Upper lobe of left lung (tissue), 6 donors: ENCODE measurements around the gene ST3GAL4. TPM values are rescaled to one million over a fixed set of nuclear protein-coding genes. Genes with fewer than 3 reads are reported as not detected.

Source experiments
- ATAC-seq, 2 donors: fragments of 200-7000 bp; cut with Tn5 transposase; one replicate each; pipeline ENCODE4 v1.9.1; 2022; ENCODE audit warnings: mild to moderate bottlenecking in 2 of 2, moderate library complexity in 2 of 2; ENCODE audit not compliant: low FRiP score in 2 of 2
- DNase-seq, 2 donors: peaks; one replicate each; pipeline ENCODE4 v3.0.0-alpha.2; 2019 to 2020
- H3K27ac ChIP-seq, 4 donors: fragments of 200-600 bp; sonication (generic); one replicate each; pipeline ENCODE4 v1.5.1; 2016 to 2019
- H3K27me3 ChIP-seq, 4 donors: fragments of 200-600 bp; sonication (generic); one replicate each; pipeline ENCODE4 v1.5.1; 2017 to 2019
- H3K36me3 ChIP-seq, 4 donors: fragments of 200-600 bp; sonication (generic); one replicate each; pipeline ENCODE4 v1.5.1; 2016 to 2019
- H3K4me1 ChIP-seq, 4 donors: fragments of 200-600 bp; sonication (generic); one replicate each; pipeline ENCODE4 v1.5.1; 2018 to 2019
- H3K4me3 ChIP-seq, 4 donors: fragments of 200-600 bp; sonication (generic); one replicate each; pipeline ENCODE4 v1.5.1; 2017 to 2019; ENCODE audit warnings: mild to moderate bottlenecking in 2 of 4, moderate library complexity in 1 of 4
- H3K9me3 ChIP-seq, 4 donors: fragments of 200-600 bp; sonication (generic); one replicate each; pipeline ENCODE4 v1.5.1; 2018 to 2019
- EP300 ChIP-seq, 4 donors: sonication (generic); formaldehyde crosslinking; IDR thresholded peaks; one replicate each; pipeline ENCODE4 v1.5.1; 2017; ENCODE audit warnings: antibody characterized with exemption in 4 of 4, control low read depth in 2 of 4
- POLR2A ChIP-seq, 4 donors: fragments of 450-650 bp; IDR thresholded peaks; one replicate each; pipeline ENCODE4 v1.5.1; 2016 to 2017; ENCODE audit warnings: antibody characterized with exemption in 4 of 4, mild to moderate bottlenecking in 2 of 4
- POLR2AphosphoS5 ChIP-seq, 2 donors: sonication (generic); formaldehyde crosslinking; IDR thresholded peaks; one replicate each; pipeline ENCODE4 v1.5.1; 2017; ENCODE audit warnings: antibody characterized with exemption in 2 of 2
- WGBS, 2 donors: methylation state at CpG; one replicate each; pipeline ENCODE4 v1.1.5; 2017 to 2018; 5-methylcytosine and 5-hydroxymethylcytosine counted together
- total RNA-seq, 6 donors: library from RNA; depleted of rRNA in 4 of 6; stranded (reverse); fragments of >200 nt in 4 of 6; gene quantifications; one replicate each; pipeline versions ENCODE4 v1.1.0 to v1.2.1, GENCODE V29; 2016 to 2021
- TF ChIP-seq, protein P1 (sequence below), 6 experiments: fragments of 450-650 bp in 4 of 6; fragments of 200-600 bp in 2 of 6; sonication (generic) in 2 of 6; IDR thresholded peaks; one replicate each; pipeline ENCODE4 v1.5.1; 2016 to 2019; ENCODE audit warnings: antibody characterized with exemption in 6 of 6
- donor health status: DM: no; HTN: no; CAD: no; lungs with moderate emphysema.
- donor health status: DM: no; HTN: yes; CAD: no; lungs with severe emphysema.

Gene ST3GAL4
- total RNA-seq, 6 donors from 2014 or later = 20.6 to 47.9 (median 34.0) TPM

DNA sequence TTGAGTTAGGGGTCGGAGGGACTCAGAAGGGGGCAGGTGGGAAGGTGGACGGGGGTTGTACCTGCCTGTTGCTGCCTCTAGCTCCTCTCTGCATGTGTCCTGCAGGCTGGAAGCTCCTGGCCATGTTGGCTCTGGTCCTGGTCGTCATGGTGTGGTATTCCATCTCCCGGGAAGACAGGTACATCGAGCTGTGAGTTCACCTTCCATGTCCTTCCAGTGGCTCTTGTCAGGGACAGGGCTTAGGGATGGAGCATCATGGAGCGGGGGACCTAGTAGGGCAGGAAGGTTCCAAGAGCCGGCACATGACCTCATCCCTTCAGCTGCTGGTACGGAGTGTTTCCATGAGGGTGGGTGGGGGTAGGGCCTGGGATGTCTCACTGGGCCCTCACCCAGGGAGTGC lies 50.9 kb downstream of the ST3GAL4 start:
- no peak for DNase-seq
- TF ChIP-seq POLR2A (IDR thresholded peaks at IDR 0.05) (no peak), POLR2AphosphoS5 (IDR thresholded peaks at IDR 0.05) (no peak), EP300 (IDR thresholded peaks at IDR 0.05) (no peak)
- TF ChIP-seq, protein P1, sequence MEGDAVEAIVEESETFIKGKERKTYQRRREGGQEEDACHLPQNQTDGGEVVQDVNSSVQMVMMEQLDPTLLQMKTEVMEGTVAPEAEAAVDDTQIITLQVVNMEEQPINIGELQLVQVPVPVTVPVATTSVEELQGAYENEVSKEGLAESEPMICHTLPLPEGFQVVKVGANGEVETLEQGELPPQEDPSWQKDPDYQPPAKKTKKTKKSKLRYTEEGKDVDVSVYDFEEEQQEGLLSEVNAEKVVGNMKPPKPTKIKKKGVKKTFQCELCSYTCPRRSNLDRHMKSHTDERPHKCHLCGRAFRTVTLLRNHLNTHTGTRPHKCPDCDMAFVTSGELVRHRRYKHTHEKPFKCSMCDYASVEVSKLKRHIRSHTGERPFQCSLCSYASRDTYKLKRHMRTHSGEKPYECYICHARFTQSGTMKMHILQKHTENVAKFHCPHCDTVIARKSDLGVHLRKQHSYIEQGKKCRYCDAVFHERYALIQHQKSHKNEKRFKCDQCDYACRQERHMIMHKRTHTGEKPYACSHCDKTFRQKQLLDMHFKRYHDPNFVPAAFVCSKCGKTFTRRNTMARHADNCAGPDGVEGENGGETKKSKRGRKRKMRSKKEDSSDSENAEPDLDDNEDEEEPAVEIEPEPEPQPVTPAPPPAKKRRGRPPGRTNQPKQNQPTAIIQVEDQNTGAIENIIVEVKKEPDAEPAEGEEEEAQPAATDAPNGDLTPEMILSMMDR (IDR thresholded peaks at IDR 0.05) = no peak
- Histone ChIP-seq H3K9me3 (no peaks in the 10 kb centered on the region), H3K27ac (peak overlapping the region in 2 of 4 donors; percentile 46 to 48), H3K27me3 (no peaks in the 10 kb centered on the region), H3K4me1 (peaks cover 8 to 14% (median 13%) of the 10 kb centered on the region in 4 donors), H3K36me3 (peaks cover 0 to 24% (median 9%) of the 10 kb centered on the region in 4 donors), H3K4me3 (no peak overlapping the region)
- no peak for ATAC-seq
- 80 to 97% methylated on average over 1 to 7 of the region's 8 CpGs for WGBS, 2 donors

DNA sequence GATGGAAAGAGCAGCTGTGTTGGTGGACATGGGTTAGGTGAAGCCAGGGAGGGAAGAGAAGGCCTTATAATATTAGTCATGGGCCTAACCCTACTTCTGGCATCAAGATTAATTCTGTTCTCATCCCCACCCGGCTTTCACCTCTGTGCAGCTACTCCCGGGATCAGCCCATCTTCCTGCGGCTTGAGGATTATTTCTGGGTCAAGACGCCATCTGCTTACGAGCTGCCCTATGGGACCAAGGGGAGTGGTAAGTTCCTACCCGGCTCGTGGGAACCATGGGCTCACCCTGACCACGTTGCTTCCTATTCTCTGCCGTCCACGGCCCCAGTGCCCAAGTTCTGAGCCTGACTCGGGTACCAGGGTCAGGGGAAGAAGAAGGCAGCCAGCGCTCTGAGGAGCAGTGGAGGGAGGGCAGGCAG lies 51.6 kb downstream of the ST3GAL4 start:
- Histone ChIP-seq H3K4me1 (peaks cover 8 to 14% (median 13%) of the 10 kb centered on the region in 4 donors), H3K27me3 (no peaks in the 10 kb centered on the region), H3K4me3 (no peak overlapping the region), H3K36me3 (peaks cover 0 to 24% (median 9%) of the 10 kb centered on the region in 4 donors), H3K27ac (peak overlapping the region in 1 of 4 donors; percentile 24), H3K9me3 (no peaks in the 10 kb centered on the region)
- ATAC-seq (no peak), DNase-seq (no peak)
- WGBS, 2 donors = 77 to 89% methylated on average over 8 to 12 of the region's 12 CpGs
- TF ChIP-seq POLR2A (IDR thresholded peaks at IDR 0.05) (no peak), EP300 (IDR thresholded peaks at IDR 0.05) (no peak), POLR2AphosphoS5 (IDR thresholded peaks at IDR 0.05) (no peak)
- TF ChIP-seq, protein P1 (IDR thresholded peaks at IDR 0.05) = no peak

DNA sequence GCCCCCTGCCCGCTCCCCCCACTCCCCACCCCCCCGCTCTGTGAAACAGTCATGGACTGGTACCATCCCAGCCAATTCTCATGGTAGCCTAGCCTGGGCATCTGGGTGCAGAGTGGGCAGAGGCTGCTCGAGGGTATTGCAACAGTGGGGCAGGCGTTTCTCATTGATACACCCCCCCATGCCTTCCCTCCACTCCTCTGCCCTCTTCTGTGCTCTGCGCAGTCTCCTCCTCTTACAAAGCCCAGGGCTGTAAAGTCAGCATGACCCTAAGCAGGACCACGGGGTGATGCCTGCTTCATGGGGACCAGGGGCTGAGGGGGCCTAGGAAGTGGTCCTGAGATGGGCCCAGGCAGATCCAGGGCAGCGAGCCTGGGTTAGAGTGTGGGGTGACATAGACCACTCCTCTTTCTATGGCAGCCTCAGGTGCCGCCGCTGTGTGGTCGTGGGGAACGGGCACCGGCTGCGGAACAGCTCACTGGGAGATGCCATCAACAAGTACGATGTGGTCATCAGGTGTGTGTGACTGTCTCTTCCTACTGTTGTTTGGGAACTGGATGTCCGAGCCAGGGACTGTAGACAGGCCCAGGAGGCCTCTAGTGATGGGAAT lies 52.3 kb downstream of the ST3GAL4 start:
- whole genome bisulfite sequencing, 2 donors = 85 to 96% methylated on average over 7 to 13 of the region's 15 CpGs
- ATAC-seq = no peak
- Histone ChIP-seq H3K27me3 (no peaks in the 10 kb centered on the region), H3K36me3 (peaks cover 0 to 24% (median 9%) of the 10 kb centered on the region in 4 donors), H3K27ac (no peak overlapping the region), H3K9me3 (no peaks in the 10 kb centered on the region), H3K4me1 (peaks cover 8 to 14% (median 12%) of the 10 kb centered on the region in 4 donors), H3K4me3 (no peak overlapping the region)
- DNase-seq = no peak
- TF ChIP-seq, protein P1 (IDR thresholded peaks at IDR 0.05) = no peak
- TF ChIP-seq EP300 (IDR thresholded peaks at IDR 0.05) = no peak
- no peak for TF ChIP-seq POLR2AphosphoS5 (IDR thresholded peaks at IDR 0.05)
- TF ChIP-seq POLR2A (IDR thresholded peaks at IDR 0.05) = no peak

DNA sequence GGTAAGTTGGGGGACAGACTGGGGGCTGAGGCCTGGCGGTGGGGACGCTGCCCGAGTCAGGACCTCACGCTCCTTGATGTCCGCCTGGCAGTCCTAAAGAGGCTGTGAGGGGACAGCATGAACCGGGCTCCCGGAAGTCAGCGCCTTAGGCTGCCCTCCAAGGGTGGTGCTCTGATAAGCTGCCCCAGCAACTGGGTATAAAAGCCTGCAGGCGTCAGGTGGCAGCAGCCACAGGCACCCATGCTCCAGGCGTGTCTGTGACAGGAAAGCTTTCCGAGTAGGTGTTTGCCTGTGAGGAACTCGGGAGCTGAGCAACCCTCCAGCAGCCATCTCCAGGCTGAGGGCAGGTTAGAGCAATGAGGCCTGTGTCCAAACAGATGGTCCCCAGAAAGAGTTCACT lies 53.0 kb downstream of the ST3GAL4 start:
- no peak for ATAC-seq
- Histone ChIP-seq H3K4me3 (no peak overlapping the region), H3K27ac (no peak overlapping the region), H3K27me3 (no peaks in the 10 kb centered on the region), H3K36me3 (peaks cover 0 to 24% (median 13%) of the 10 kb centered on the region in 4 donors), H3K4me1 (peaks cover 8 to 14% (median 12%) of the 10 kb centered on the region in 4 donors), H3K9me3 (no peaks in the 10 kb centered on the region)
- DNase-seq = no peak
- 84 to 88% methylated on average over 6 to 12 of the region's 12 CpGs for WGBS, 2 donors
- TF ChIP-seq POLR2AphosphoS5 (IDR thresholded peaks at IDR 0.05) = no peak
- no peak for TF ChIP-seq POLR2A (IDR thresholded peaks at IDR 0.05)
- TF ChIP-seq EP300 (IDR thresholded peaks at IDR 0.05) = no peak
- TF ChIP-seq, protein P1 (IDR thresholded peaks at IDR 0.05) = no peak
